A549 (cell line): ENCODE measurements around the gene ADAMTS16. TPM values are rescaled to one million over a fixed set of nuclear protein-coding genes. Genes with fewer than 3 reads are reported as not detected.
A peak's percentile ranks its signal among the peaks of the same experiment; 100 is the strongest.

ENCODE experiments used
- ATAC-seq, 2 experiments: fragments of 200-7000 bp in 1 of 2; fragments of >200 bp in 1 of 2; cut with Nextera tagmentation in 1 of 2; cut with Tn5 transposase in 1 of 2; 3 replicates each; pipeline versions ENCODE4 v1.8.0 to v1.9.1; 2018 to 2020; ENCODE audit warnings: mild to moderate bottlenecking in 1 of 2, moderate library complexity in 1 of 2
- CTCF ChIA-PET: fragments of 300-600 bp; sonication (Branson Sonifier 250); formaldehyde crosslinking; extraction: SDS; loops from one replicate; lab custom pipeline; 2021; ENCODE audit warnings: antibody characterized with exemption, inconsistent platforms; lab: Yijun Ruan, JAX
- POLR2A ChIA-PET: fragments of 350-600 bp; formaldehyde crosslinking; extraction: SDS; loops from one replicate; lab custom pipeline; 2021; ENCODE audit warnings: antibody characterized with exemption, inconsistent platforms; lab: Yijun Ruan, JAX
- DNase-seq, 2 experiments: peaks; one replicate each; pipeline versions ENCODE4 v3.0.0 to v3.0.0-alpha.2; 2011 to 2016; ENCODE audit warnings: low read depth in 1 of 2, low spot score in 1 of 2
- FAIRE-seq: peaks from 2 replicates; lab custom pipeline; 2011; peaks lifted over from hg19 to GRCh38; lab: Jason Lieb, UNC
- H3K27ac ChIP-seq, 2 experiments: fragments of >200 bp; sonication (Bioruptor Twin); formaldehyde crosslinking; 3 replicates each; pipeline ENCODE4 v1.5.1; 2016 to 2017
- H3K4me1 ChIP-seq: fragments of >200 bp; sonication (Bioruptor Twin); formaldehyde crosslinking; 3 replicates; pipeline ENCODE4 v1.6.1; 2016
- H3K4me2 ChIP-seq: fragments of >200 bp; sonication (Bioruptor Twin); formaldehyde crosslinking; 3 replicates; pipeline ENCODE4 v1.6.1; 2016
- H3K4me3 ChIP-seq: fragments of >200 bp; sonication (Bioruptor Twin); formaldehyde crosslinking; 3 replicates; pipeline ENCODE4 v1.5.1; 2016
- H3K9me3 ChIP-seq: fragments of >200 bp; sonication (Bioruptor Twin); formaldehyde crosslinking; 3 replicates; pipeline ENCODE4 v1.6.1; 2016
- ATOH8 ChIP-seq: fragments of 250-450 bp; sonication (Bioruptor Pico); IDR thresholded peaks from 2 replicates; pipeline ENCODE4 v1.5.0; 2020; ENCODE audit warnings: low read depth, mild to moderate bottlenecking, moderate library complexity
- CBX8 ChIP-seq: fragments of 200-600 bp; sonication (generic); IDR thresholded peaks from 2 replicates; pipeline ENCODE4 v1.6.1; 2016
- CEBPB ChIP-seq, 2 experiments: fragments of >200 bp in 1 of 2; sonication (Bioruptor Twin) in 1 of 2; formaldehyde crosslinking in 1 of 2; IDR thresholded peaks; 2 replicates each; pipeline ENCODE4 v1.6.1; 2012 to 2016
- CHD4 ChIP-seq: fragments of 200-600 bp; sonication (generic); IDR thresholded peaks from 2 replicates; pipeline ENCODE4 v1.6.1; 2016; ENCODE audit warnings: antibody characterized with exemption, mild to moderate bottlenecking, borderline replicate concordance
- CTCF ChIP-seq: fragments of >200 bp; sonication (Bioruptor Twin); formaldehyde crosslinking; IDR thresholded peaks from 3 replicates; pipeline ENCODE4 v1.5.1; 2016
- E2F6 ChIP-seq: IDR thresholded peaks from 2 replicates; pipeline ENCODE4 v1.6.1; 2012; ENCODE audit warnings: low read depth, borderline replicate concordance
- EHF ChIP-seq: fragments of 250-450 bp; sonication (Bioruptor Pico); IDR thresholded peaks from 2 replicates; pipeline ENCODE4 v1.5.0; 2020; ENCODE audit warnings: mild to moderate bottlenecking
- EHMT2 ChIP-seq: fragments of 200-600 bp; sonication (generic); IDR thresholded peaks from 2 replicates; pipeline ENCODE4 v1.6.1; 2016; ENCODE audit warnings: antibody characterized with exemption, low read depth, mild to moderate bottlenecking, moderate library complexity
- EP300 ChIP-seq, 2 experiments: fragments of >200 bp; sonication (Bioruptor Twin); formaldehyde crosslinking; IDR thresholded peaks; 2 replicates in 1 of 2; 3 replicates in 1 of 2; pipeline ENCODE4 v1.6.1; 2016 to 2017
- ESRRA ChIP-seq: fragments of 150-350 bp; IDR thresholded peaks from 2 replicates; pipeline ENCODE4 v1.6.1; 2014; ENCODE audit warnings: mild to moderate bottlenecking, low read length, borderline replicate concordance
- FOSL2 ChIP-seq, 2 experiments: fragments of 450-650 bp in 1 of 2; fragments of >200 bp in 1 of 2; sonication (Bioruptor Twin) in 1 of 2; formaldehyde crosslinking; IDR thresholded peaks; 2 replicates each; pipeline versions ENCODE4 v1.5.0 to v1.6.1; 2016 to 2020; ENCODE audit warnings: mild to moderate bottlenecking in 1 of 2, moderate library complexity in 1 of 2
- FOXS1 ChIP-seq: fragments of 250-450 bp; sonication (Bioruptor Pico); IDR thresholded peaks from 2 replicates; pipeline ENCODE4 v1.5.0; 2020; ENCODE audit warnings: mild to moderate bottlenecking, moderate library complexity
- HEYL ChIP-seq: fragments of 250-450 bp; sonication (Bioruptor Pico); IDR thresholded peaks from 2 replicates; pipeline ENCODE4 v1.8.0; 2021; ENCODE audit warnings: mild to moderate bottlenecking, moderate library complexity
- HMGXB4 ChIP-seq: fragments of 250-450 bp; sonication (Bioruptor Pico); IDR thresholded peaks from 2 replicates; pipeline ENCODE4 v1.5.0; 2021; ENCODE audit warnings: mild to moderate bottlenecking, moderate library complexity, borderline replicate concordance
- JUNB ChIP-seq: fragments of >200 bp; sonication (Bioruptor Twin); formaldehyde crosslinking; IDR thresholded peaks from 2 replicates; pipeline ENCODE4 v1.6.1; 2016
- KDM1A ChIP-seq: fragments of 200-600 bp; sonication (generic); IDR thresholded peaks from 2 replicates; pipeline ENCODE4 v1.6.1; 2016; ENCODE audit warnings: low read depth, mild to moderate bottlenecking
- MAFK ChIP-seq: fragments of 450-650 bp; IDR thresholded peaks from 2 replicates; pipeline ENCODE4 v1.6.1; 2014; ENCODE audit not compliant: partially characterized antibody
- NFE2L2 ChIP-seq: fragments of 150-350 bp; conservative IDR thresholded peaks from 2 replicates; pipeline ENCODE4 v1.6.1; 2014; ENCODE audit warnings: low read length
- NPAS2 ChIP-seq: fragments of 250-450 bp; sonication (Bioruptor Pico); IDR thresholded peaks from 2 replicates; pipeline ENCODE4 v1.8.0; 2022; ENCODE audit warnings: mild to moderate bottlenecking, moderate library complexity, borderline replicate concordance
- PHF8 ChIP-seq: fragments of 200-600 bp; sonication (generic); IDR thresholded peaks from 2 replicates; pipeline ENCODE4 v1.6.1; 2016; ENCODE audit warnings: low read depth, mild to moderate bottlenecking, antibody characterized with exemption, moderate library complexity, borderline replicate concordance
- POLR2A ChIP-seq: IDR thresholded peaks from 2 replicates; pipeline ENCODE4 v1.6.1; 2012; ENCODE audit warnings: mild to moderate bottlenecking, low read length
- POLR2AphosphoS2 ChIP-seq: conservative IDR thresholded peaks from 2 replicates; pipeline ENCODE4 v1.6.1; 2012; ENCODE audit warnings: low read length, improper control_type of control experiment, inconsistent platforms
- RAD21 ChIP-seq, 2 experiments: fragments of >200 bp in 1 of 2; sonication (Bioruptor Twin) in 1 of 2; formaldehyde crosslinking in 1 of 2; IDR thresholded peaks in 1 of 2; conservative IDR thresholded peaks in 1 of 2; 2 replicates in 1 of 2; 3 replicates in 1 of 2; pipeline ENCODE4 v1.6.1; 2012 to 2018; ENCODE audit warnings: inconsistent platforms in 1 of 2
- SREBF2 ChIP-seq: fragments of 450-650 bp; IDR thresholded peaks from 2 replicates; pipeline ENCODE4 v1.6.1; 2014; ENCODE audit warnings: mild to moderate bottlenecking, moderate library complexity
- TFCP2L1 ChIP-seq: fragments of 250-450 bp; sonication (Bioruptor Pico); IDR thresholded peaks from 2 replicates; pipeline ENCODE4 v1.5.0; 2021; ENCODE audit warnings: mild to moderate bottlenecking
- ZC3H11A ChIP-seq: fragments of 450-650 bp; IDR thresholded peaks from 2 replicates; pipeline ENCODE4 v1.6.1; 2014; ENCODE audit warnings: antibody characterized with exemption, mild to moderate bottlenecking
- ZNF302 ChIP-seq: fragments of 250-450 bp; sonication (Bioruptor Pico); IDR thresholded peaks from 2 replicates; pipeline ENCODE4 v1.9.0; 2021; ENCODE audit warnings: inconsistent platforms, mild to moderate bottlenecking, moderate library complexity
- ZSCAN20 ChIP-seq: fragments of 250-450 bp; sonication (Bioruptor Pico); IDR thresholded peaks from 2 replicates; pipeline ENCODE4 v1.8.0; 2022; ENCODE audit warnings: mild to moderate bottlenecking, moderate library complexity
- WGBS: methylation state at CpG from one replicate; pipeline ENCODE4 v1.1.6; 2017; ENCODE audit errors: missing lambda C conversion rate; 5-methylcytosine and 5-hydroxymethylcytosine counted together
- polyA plus RNA-seq, 4 experiments: library from polyadenylated mRNA; depleted of rRNA in 3 of 4; stranded (reverse); fragments of >200 nt; fragmentation: RNase III in 1 of 4; extraction: RNeasy Plus Mini Kit Qiagen cat#74134 plus additional on column Dnase treatment in 1 of 4; gene quantifications; 2 replicates in 3 of 4; 3 replicates in 1 of 4; pipeline ENCODE4 v1.2.3, GENCODE V29; 2011 to 2017
- TF ChIP-seq, protein P1 (sequence below): fragments of 450-650 bp; IDR thresholded peaks from 2 replicates; pipeline ENCODE4 v1.6.1; 2014; ENCODE audit warnings: antibody characterized with exemption

Gene ADAMTS16
- polyA plus RNA-seq, 2 of the 4 experiments (the other 2 are of a cell fraction) = 0.71 to 1.0 TPM

- no peak overlapping the region for H3K4me3 ChIP-seq
- H3K4me1 ChIP-seq = no peaks in the 10 kb centered on the region
- POLR2A ChIA-PET = no interaction called here
- TF ChIP-seq MAFK (no peak), HMGXB4 (CRISPR knock-in tag) (no peak)
- TF ChIP-seq, all 56 proteins: peak for 0
- CTCF ChIA-PET = interaction anchor here (1.0 kb wide), 1 partner anchor 10 kb away, joined by 3 read pairs; no protein-coding TSS in a partner anchor
- Histone ChIP-seq H3K9me3 (peaks cover 10% of the 10 kb centered on the region; the same call in 1 of the 3 replicates), H3K4me2 (no peak overlapping the region), H3K27ac (no peak overlapping the region)
- ATAC-seq = no peak
- no peak for FAIRE-seq
- no peak for DNase-seq
- 0% methylated on average over 2 of the region's 2 CpGs for WGBS
These were observed 38.5 kb upstream of the ADAMTS16 start for GRCh38 chr5:5101676-5102075.

DNA sequence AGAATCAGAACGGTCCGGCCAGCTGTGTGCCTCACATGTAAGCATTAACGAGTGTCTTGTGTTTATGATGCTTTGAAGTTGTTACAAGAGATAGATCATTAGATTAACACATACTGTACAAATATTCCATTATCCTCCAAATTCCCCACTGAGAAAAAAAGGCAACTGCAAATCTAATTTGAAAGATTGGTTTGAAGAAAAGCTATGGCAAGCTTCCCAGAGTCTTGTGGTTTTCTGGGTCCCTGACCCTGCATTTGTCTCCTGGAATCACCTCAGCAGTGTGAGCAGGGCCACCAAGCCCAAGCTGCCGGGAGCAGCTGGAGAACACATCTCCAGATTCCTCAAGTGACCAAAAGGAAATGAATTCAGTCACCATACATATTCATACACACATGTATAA, 36.9 kb upstream of the ADAMTS16 start:
- Histone ChIP-seq H3K27ac (no peak overlapping the region), H3K9me3 (peaks cover 10% of the 10 kb centered on the region; the same call in 1 of the 3 replicates), H3K4me3 (no peak overlapping the region), H3K4me1 (no peaks in the 10 kb centered on the region), H3K4me2 (no peak overlapping the region)
- DNase-seq = no peak
- ATAC-seq = no peak
- no peak for TF ChIP-seq ZNF302
- TF ChIP-seq ZC3H11A = no peak
- no peak for TF ChIP-seq SREBF2
- no peak for TF ChIP-seq EHF
- no peak for TF ChIP-seq CEBPB (IDR thresholded peaks at IDR 0.05)
- no peak for TF ChIP-seq EP300 (IDR thresholded peaks at IDR 0.05)
- no peak for TF ChIP-seq POLR2A
- no peak for TF ChIP-seq NFE2L2
- TF ChIP-seq ATOH8 (CRISPR knock-in tag) = no peak
- no peak for TF ChIP-seq HEYL (CRISPR knock-in tag)
- TF ChIP-seq RAD21 (conservative IDR thresholded peaks at IDR 0.05 in 1 of 2, IDR thresholded peaks at IDR 0.05 in 1 of 2) = no peak
- no peak for TF ChIP-seq ESRRA
- TF ChIP-seq CTCF = no peak
- no peak for TF ChIP-seq KDM1A
- no peak for TF ChIP-seq NPAS2
- no peak for TF ChIP-seq FOXS1 (CRISPR knock-in tag)
- no peak for FAIRE-seq
- WGBS = 5% methylated on average over 4 of the region's 4 CpGs
- ChIA-PET POLR2A (no interaction called here), CTCF (interaction anchor here (1.0 kb wide), 1 partner anchor 224 kb away, joined by 3 read pairs; no protein-coding TSS in a partner anchor)

DNA sequence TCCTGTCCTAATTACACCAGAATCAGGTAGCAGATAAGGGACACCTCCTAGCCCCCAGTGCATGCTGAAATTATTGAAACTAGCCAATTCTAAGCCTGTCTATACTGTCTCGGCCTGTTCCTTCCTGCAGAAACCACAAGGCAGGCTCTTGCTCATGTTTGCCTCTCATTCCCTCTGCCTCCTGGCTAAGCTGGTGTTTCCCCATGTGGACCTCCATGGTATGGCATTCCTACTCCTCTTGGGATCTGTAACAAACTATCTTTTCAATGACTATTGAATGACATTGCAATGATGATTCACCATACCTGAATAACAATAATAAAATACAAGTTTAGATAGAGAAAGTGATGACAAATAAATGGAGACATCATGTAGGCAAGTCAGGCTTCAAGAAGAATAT, 35.6 kb upstream of the ADAMTS16 start:
- H3K4me3 ChIP-seq = no peak overlapping the region
- no peak for TF ChIP-seq EHMT2
- no peak for TF ChIP-seq JUNB
- no peak for TF ChIP-seq FOSL2 (IDR thresholded peaks at IDR 0.05)
- TF ChIP-seq FOSL2 (CRISPR knock-in tag; IDR thresholded peaks at IDR 0.05) = no peak
- TF ChIP-seq ZNF302 = no peak
- no peak for TF ChIP-seq ZC3H11A
- no peak for TF ChIP-seq PHF8
- TF ChIP-seq CBX8 = no peak
- TF ChIP-seq TFCP2L1 (CRISPR knock-in tag) = no peak
- TF ChIP-seq, protein P1, sequence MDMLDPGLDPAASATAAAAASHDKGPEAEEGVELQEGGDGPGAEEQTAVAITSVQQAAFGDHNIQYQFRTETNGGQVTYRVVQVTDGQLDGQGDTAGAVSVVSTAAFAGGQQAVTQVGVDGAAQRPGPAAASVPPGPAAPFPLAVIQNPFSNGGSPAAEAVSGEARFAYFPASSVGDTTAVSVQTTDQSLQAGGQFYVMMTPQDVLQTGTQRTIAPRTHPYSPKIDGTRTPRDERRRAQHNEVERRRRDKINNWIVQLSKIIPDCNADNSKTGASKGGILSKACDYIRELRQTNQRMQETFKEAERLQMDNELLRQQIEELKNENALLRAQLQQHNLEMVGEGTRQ = no peak
- no peak for TF ChIP-seq RAD21 (conservative IDR thresholded peaks at IDR 0.05 in 1 of 2, IDR thresholded peaks at IDR 0.05 in 1 of 2)
- no peak for TF ChIP-seq CEBPB (IDR thresholded peaks at IDR 0.05)
- TF ChIP-seq POLR2A = no peak
- no peak for TF ChIP-seq E2F6
- TF ChIP-seq CHD4 = no peak
- no peak for TF ChIP-seq POLR2AphosphoS2
- no peak for TF ChIP-seq ZSCAN20 (CRISPR knock-in tag)
- no peak for TF ChIP-seq NPAS2
- DNase-seq (no peak), FAIRE-seq (no peak), ATAC-seq (0 out of 6 replicates have a peak, but pooled peaks of 1 of the 2 experiments have one; percentile 19)
- no peak overlapping the region for H3K27ac ChIP-seq
- 17% methylated on average over 1 of the region's 1 CpG for WGBS
- H3K9me3 ChIP-seq = peaks cover 10% of the 10 kb centered on the region; the same call in 1 of the 3 replicates
- no peaks in the 10 kb centered on the region for H3K4me1 ChIP-seq
- H3K4me2 ChIP-seq = no peak overlapping the region
- ChIA-PET CTCF (no interaction called here), POLR2A (no interaction called here)
